Ectodermal cell (in vitro differentiated cells): ENCODE data around the gene CPA5.

Experiments used
- H3K27ac ChIP-seq: 2 replicates; pipeline ENCODE4 v1.7.0; 2013; ENCODE audit warnings: mild to moderate bottlenecking, low read depth, low read length; ENCODE audit not compliant: insufficient read depth, poor library complexity, severe bottlenecking
- H3K27me3 ChIP-seq: 2 replicates; pipeline ENCODE4 v1.7.0; 2013; ENCODE audit warnings: mild to moderate bottlenecking, low read length; ENCODE audit not compliant: insufficient read depth, control insufficient read depth, poor library complexity, severe bottlenecking
- H3K36me3 ChIP-seq: one replicate; pipeline ENCODE4 v1.7.0; 2013; ENCODE audit warnings: low read length; ENCODE audit not compliant: control insufficient read depth, insufficient read depth
- H3K4me1 ChIP-seq: one replicate; pipeline ENCODE4 v1.7.0; 2013; ENCODE audit warnings: low read length; ENCODE audit not compliant: control insufficient read depth, insufficient read depth
- H3K4me3 ChIP-seq: 2 replicates; pipeline ENCODE4 v1.7.0; 2013; ENCODE audit warnings: low read depth, low read length, control low read depth; ENCODE audit not compliant: insufficient read depth
- H3K9me3 ChIP-seq: 2 replicates; pipeline ENCODE4 v1.7.0; 2013; ENCODE audit warnings: mild to moderate bottlenecking, low read length, moderate library complexity; ENCODE audit not compliant: control insufficient read depth
- WGBS, 2 experiments: methylation state at CpG; one replicate each; pipeline ENCODE4 v1.1.7; 2013; ENCODE audit warnings: missing lambda C conversion rate in 2 of 2; 5-methylcytosine and 5-hydroxymethylcytosine counted together

The CPA5 gene

DNA sequence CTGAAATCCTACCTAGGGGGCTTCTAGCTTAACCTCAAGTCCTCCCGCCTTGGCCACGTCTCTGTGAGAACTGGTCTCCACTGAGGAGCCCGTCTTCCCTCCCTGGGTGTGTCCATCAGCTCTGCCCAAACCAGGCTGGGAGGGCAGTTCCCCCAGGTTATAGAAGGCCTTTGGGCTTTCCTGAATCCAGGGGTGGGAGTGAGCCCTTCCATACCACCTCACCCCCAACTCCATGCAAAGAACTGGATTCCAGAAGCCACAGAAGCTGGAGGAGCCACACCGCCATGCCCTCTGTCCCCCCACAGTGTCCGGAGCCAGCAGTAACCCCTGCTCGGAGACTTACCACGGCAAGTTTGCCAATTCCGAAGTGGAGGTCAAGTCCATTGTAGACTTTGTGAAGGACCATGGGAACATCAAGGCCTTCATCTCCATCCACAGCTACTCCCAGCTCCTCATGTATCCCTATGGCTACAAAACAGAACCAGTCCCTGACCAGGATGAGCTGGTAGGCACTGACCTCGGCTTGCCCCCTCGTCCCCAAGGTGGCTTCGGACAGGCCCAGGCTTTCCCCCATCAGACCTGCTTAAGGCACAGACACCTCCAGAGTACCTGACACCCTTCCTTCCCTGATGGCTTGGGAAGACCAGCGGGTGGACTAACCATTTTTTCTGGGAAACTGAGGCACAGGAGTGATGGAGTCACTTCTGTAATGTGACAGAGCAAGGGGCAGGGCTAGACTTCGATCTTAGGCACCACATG, 40.4 kb downstream of the CPA5 start:
- no peaks in the 10 kb centered on the region for H3K9me3 ChIP-seq
- no peak overlapping the region for H3K27ac ChIP-seq
- no peak overlapping the region for H3K4me3 ChIP-seq
- H3K4me1 ChIP-seq, result peaks cover 13% of the 10 kb centered on the region
- H3K27me3 ChIP-seq, result no peaks in the 10 kb centered on the region
- 94 to 95% methylated on average over 13 of the region's 13 CpGs for WGBS, 2 experiments
- H3K36me3 ChIP-seq, result no peaks in the 10 kb centered on the region

DNA sequence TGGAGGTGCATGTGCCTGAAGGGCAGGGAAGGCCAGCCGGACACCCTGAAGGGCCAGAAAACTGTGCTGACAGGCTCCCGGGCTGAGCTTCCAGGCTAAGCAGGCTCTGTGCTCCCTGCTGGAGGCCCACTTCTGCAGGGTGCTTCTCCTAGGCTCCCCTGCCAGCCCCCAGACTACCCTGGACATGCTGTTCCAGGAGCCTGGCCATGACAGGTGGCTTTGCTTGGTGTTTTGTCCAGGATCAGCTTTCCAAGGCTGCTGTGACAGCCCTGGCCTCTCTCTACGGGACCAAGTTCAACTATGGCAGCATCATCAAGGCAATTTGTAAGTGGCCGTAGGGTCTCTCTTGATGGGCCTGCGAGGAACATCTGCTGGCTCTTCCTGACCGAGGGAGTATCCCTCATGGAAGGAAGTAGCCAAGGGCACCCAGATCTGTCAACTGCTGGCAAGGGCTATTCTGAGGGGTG, 41.0 kb downstream of the CPA5 start:
- H3K27ac ChIP-seq, result no peak overlapping the region
- no peaks in the 10 kb centered on the region for H3K9me3 ChIP-seq
- H3K27me3 ChIP-seq, result no peaks in the 10 kb centered on the region
- peaks cover 7% of the 10 kb centered on the region for H3K4me1 ChIP-seq
- WGBS, 2 experiments, result 95% methylated on average over 6 of the region's 6 CpGs
- H3K36me3 ChIP-seq, result no peaks in the 10 kb centered on the region
- H3K4me3 ChIP-seq, result no peak overlapping the region

DNA sequence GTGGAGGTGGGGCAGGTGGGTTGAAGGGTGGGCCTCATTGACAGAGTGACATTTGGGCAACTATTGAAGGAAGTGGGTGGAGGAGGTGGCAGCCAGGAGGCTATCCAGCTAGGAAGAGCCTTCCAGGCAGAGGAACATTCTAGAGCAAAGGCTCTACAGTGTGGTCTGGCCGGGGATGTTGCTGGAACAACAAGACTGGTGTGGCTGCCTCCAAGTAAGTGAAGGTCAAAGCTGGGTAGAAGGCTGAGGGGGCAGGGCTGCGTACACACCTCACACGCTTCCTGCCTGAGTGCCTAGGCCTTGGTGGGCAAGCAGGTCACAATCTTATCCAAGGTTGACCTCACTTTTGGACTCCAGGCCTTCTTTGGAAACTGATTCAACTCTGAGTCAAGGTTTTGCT, 42.3 kb downstream of the CPA5 start:
- Histone ChIP-seq H3K27ac (no peak overlapping the region), H3K4me1 (peaks cover 4% of the 10 kb centered on the region), H3K9me3 (no peaks in the 10 kb centered on the region), H3K4me3 (no peak overlapping the region), H3K36me3 (no peaks in the 10 kb centered on the region), H3K27me3 (no peaks in the 10 kb centered on the region)
- WGBS, 2 experiments, result 95 to 96% methylated on average over 3 of the region's 3 CpGs

DNA sequence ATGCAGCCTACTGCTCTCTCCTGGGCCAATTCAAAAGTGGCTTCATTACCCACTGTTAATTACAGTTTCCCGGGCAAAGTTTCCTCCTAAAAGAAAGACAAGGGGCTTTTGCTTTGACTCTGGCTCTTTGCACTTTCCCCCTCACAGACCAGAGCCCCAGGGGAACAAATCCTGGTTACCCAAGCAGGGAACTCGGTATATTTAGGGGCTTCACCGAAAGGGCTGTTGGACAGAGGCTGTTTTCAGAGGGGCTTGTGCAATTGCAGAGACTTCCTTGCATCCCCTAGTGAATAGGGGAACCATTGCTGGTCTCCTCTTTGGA, 42.7 kb downstream of the CPA5 start:
- H3K4me3 ChIP-seq, result no peak overlapping the region
- H3K36me3 ChIP-seq, result no peaks in the 10 kb centered on the region
- peaks cover 4% of the 10 kb centered on the region for H3K4me1 ChIP-seq
- H3K9me3 ChIP-seq, result no peaks in the 10 kb centered on the region
- H3K27ac ChIP-seq, result no peak overlapping the region
- no peaks in the 10 kb centered on the region for H3K27me3 ChIP-seq
- WGBS, 2 experiments, result 93 to 98% methylated on average over 3 of the region's 3 CpGs

- no peak overlapping the region for H3K27ac ChIP-seq
- 92 to 93% methylated on average over 12 of the region's 12 CpGs for WGBS, 2 experiments
- no peaks in the 10 kb centered on the region for H3K9me3 ChIP-seq
- no peaks in the 10 kb centered on the region for H3K27me3 ChIP-seq
- no peak overlapping the region for H3K4me3 ChIP-seq
- peaks cover 4% of the 10 kb centered on the region for H3K4me1 ChIP-seq
- no peaks in the 10 kb centered on the region for H3K36me3 ChIP-seq
These were observed 43.2 kb downstream of the CPA5 start for GRCh38 chr7:130387628-130388403.

GRCh38 chr7:130388671-130389070, 44.1 kb downstream of the CPA5 start:
- no peaks in the 10 kb centered on the region for H3K9me3 ChIP-seq
- H3K27me3 ChIP-seq, result no peaks in the 10 kb centered on the region
- H3K4me1 ChIP-seq, result peaks cover 4% of the 10 kb centered on the region
- WGBS, 2 experiments, result 66 to 72% methylated on average over 2 of the region's 2 CpGs
- H3K36me3 ChIP-seq, result no peaks in the 10 kb centered on the region
- H3K27ac ChIP-seq, result no peak overlapping the region
- no peak overlapping the region for H3K4me3 ChIP-seq

DNA sequence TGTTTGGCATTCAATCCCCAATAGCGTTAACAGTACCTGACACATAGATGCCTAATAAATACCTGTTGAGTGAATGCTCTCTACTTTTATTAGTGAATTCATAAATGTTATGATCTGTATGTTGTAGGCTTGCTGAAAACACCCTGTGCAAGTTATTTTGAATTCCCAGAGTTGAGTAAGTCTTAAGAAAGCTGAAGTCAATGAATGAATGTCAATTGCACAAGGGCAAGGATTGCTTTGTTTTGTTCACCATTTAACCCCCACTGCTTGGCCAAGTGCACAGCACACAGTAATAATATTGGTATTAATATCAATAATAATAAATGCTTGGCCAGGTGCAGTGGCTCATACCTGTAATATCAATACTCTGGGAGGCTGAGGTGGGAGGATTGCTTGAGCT, 45.9 kb downstream of the CPA5 start:
- H3K36me3 ChIP-seq, result no peaks in the 10 kb centered on the region
- H3K27me3 ChIP-seq, result no peaks in the 10 kb centered on the region
- no peak overlapping the region for H3K27ac ChIP-seq
- peaks cover 11% of the 10 kb centered on the region for H3K4me1 ChIP-seq
- no peaks in the 10 kb centered on the region for H3K9me3 ChIP-seq
- 100% methylated on average over 1 of the region's 1 CpG; no CpG with 5 or more reads in 1 of the 2 experiments for WGBS, 2 experiments
- H3K4me3 ChIP-seq, result no peak overlapping the region

GRCh38 chr7:130393101-130393561, 48.5 kb downstream of the CPA5 start:
- H3K4me1 ChIP-seq, result peaks cover 8% of the 10 kb centered on the region
- 95 to 99% methylated on average over 5 of the region's 5 CpGs for WGBS, 2 experiments
- no peaks in the 10 kb centered on the region for H3K27me3 ChIP-seq
- H3K9me3 ChIP-seq, result no peaks in the 10 kb centered on the region
- H3K27ac ChIP-seq, result no peak overlapping the region
- no peak overlapping the region for H3K4me3 ChIP-seq
- no peaks in the 10 kb centered on the region for H3K36me3 ChIP-seq

- peaks cover 7% of the 10 kb centered on the region for H3K4me1 ChIP-seq
- 90 to 91% methylated on average over 10 of the region's 10 CpGs for WGBS, 2 experiments
- no peaks in the 10 kb centered on the region for H3K27me3 ChIP-seq
- no peaks in the 10 kb centered on the region for H3K9me3 ChIP-seq
- H3K4me3 ChIP-seq, result no peak overlapping the region
- peaks cover 3% of the 10 kb centered on the region for H3K36me3 ChIP-seq
- H3K27ac ChIP-seq, result no peak overlapping the region
These were observed 49.3 kb downstream of the CPA5 start for GRCh38 chr7:130393841-130394411.
